HL-60/S4 treated with phorbol 12-myristate 13-acetate at 8.2 ng/mL for 4 days and 3 days (cell line): ENCODE results near the gene HS6ST3.

Source experiments
- in situ Hi-C: fragments of 300-500 bp; cut with MboI; formaldehyde crosslinking; loops from 2 replicates; pipeline ENCODE4 v1.15.0; 2022; ENCODE audit warnings: low sequenced_read_pairs

HS6ST3 gene

GRCh38 chr13:96198038-96198437 lies 108.1 kb downstream of the HS6ST3 start:
- in situ Hi-C loops: no loop called here

GRCh38 chr13:96199315-96199714 lies 109.4 kb downstream of the HS6ST3 start:
- in situ Hi-C loops: no loop called here

GRCh38 chr13:96200810-96201209 lies 110.9 kb downstream of the HS6ST3 start:
- in situ Hi-C loops: no loop called here

GRCh38 chr13:96202315-96202714 lies 112.4 kb downstream of the HS6ST3 start:
- in situ Hi-C loops: no loop called here

GRCh38 chr13:96203471-96203870 lies 113.6 kb downstream of the HS6ST3 start:
- in situ Hi-C loops: no loop called here

GRCh38 chr13:96214824-96215445 lies 125.0 kb downstream of the HS6ST3 start:
- in situ Hi-C loops: no loop called here

- in situ Hi-C loops: no loop called here
Observed at GRCh38 chr13:96216543-96216942, 126.6 kb downstream of the HS6ST3 start.

- in situ Hi-C loops: no loop called here
Observed at GRCh38 chr13:96218475-96218874, 128.6 kb downstream of the HS6ST3 start.

GRCh38 chr13:96221471-96221870 lies 131.6 kb downstream of the HS6ST3 start:
- in situ Hi-C loops: no loop called here

- in situ Hi-C loops: no loop called here
Observed at GRCh38 chr13:96223231-96223630, 133.3 kb downstream of the HS6ST3 start.

GRCh38 chr13:96229356-96229755 lies 139.4 kb downstream of the HS6ST3 start:
- in situ Hi-C loops: no loop called here

GRCh38 chr13:96238241-96238640 lies 148.3 kb downstream of the HS6ST3 start:
- in situ Hi-C loops: no loop called here

GRCh38 chr13:96238861-96239260 lies 149.0 kb downstream of the HS6ST3 start:
- in situ Hi-C loops: no loop called here

GRCh38 chr13:96243376-96243775 lies 153.5 kb downstream of the HS6ST3 start:
- in situ Hi-C loops: no loop called here

GRCh38 chr13:96248103-96248502 lies 158.2 kb downstream of the HS6ST3 start:
- in situ Hi-C loops: no loop called here

- in situ Hi-C loops: no loop called here
Observed at GRCh38 chr13:96248996-96249395, 159.1 kb downstream of the HS6ST3 start.

GRCh38 chr13:96252903-96253302 lies 163.0 kb downstream of the HS6ST3 start:
- in situ Hi-C loops: no loop called here

- in situ Hi-C loops: no loop called here
Observed at GRCh38 chr13:96273196-96273595, 183.3 kb downstream of the HS6ST3 start.

- in situ Hi-C loops: no loop called here
Observed at GRCh38 chr13:96274046-96274445, 184.1 kb downstream of the HS6ST3 start.

GRCh38 chr13:96279904-96280303 lies 190.0 kb downstream of the HS6ST3 start:
- in situ Hi-C loops: no loop called here

- in situ Hi-C loops: no loop called here
Observed at GRCh38 chr13:96284971-96285370, 195.1 kb downstream of the HS6ST3 start.

- in situ Hi-C loops: no loop called here
Observed at GRCh38 chr13:96285729-96286128, 195.8 kb downstream of the HS6ST3 start.
